GM15510 (cell line): ENCODE data around the gene TXNDC5.

Experiments used
- POLR2A ChIP-seq: IDR thresholded peaks from 3 replicates; pipeline ENCODE4 v1.6.1; 2011; ENCODE audit warnings: borderline replicate concordance; ENCODE audit not compliant: insufficient read length; ENCODE audit errors: extremely low read depth

The TXNDC5 gene

DNA sequence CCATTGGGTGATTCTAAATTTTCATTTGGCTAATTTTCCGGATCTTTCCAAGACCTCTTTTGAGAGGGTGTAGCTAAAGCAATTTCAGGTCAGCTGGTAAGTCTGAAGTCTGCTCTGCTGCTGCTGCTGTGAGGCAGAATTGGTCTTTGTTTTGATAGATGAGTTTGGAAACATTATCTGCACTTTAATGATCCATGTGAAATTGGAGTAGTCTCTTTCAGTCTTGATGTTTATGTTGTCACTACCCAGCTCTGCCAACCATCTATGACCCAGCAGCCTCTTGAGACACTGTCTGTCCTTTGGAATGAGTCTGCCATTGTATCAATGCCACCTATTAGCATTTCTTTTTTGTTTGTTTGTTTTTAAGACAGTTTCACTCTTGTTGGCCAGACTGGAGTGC is 44.1 kb downstream of the TXNDC5 start:
- TF ChIP-seq POLR2A: no peak

DNA sequence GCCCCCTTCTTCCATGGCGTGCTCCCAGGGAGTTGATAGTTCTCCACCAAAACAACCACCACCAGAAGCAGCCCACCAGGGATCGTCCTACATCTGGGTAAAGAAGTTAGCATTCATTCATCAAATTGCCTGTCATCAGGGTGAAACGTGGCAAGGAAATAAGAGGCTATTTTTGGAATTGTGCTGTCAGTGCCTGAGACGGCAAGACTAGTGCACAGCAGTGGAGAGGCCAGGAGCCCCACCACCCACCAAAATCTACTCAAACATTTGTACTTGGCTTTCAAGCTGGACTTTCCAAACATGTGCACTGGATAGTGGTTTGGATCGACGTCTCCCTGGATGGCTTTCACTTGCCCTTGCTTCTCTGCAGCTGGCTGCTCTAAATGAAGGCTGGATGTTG is 44.8 kb downstream of the TXNDC5 start:
- TF ChIP-seq POLR2A: no peak

DNA sequence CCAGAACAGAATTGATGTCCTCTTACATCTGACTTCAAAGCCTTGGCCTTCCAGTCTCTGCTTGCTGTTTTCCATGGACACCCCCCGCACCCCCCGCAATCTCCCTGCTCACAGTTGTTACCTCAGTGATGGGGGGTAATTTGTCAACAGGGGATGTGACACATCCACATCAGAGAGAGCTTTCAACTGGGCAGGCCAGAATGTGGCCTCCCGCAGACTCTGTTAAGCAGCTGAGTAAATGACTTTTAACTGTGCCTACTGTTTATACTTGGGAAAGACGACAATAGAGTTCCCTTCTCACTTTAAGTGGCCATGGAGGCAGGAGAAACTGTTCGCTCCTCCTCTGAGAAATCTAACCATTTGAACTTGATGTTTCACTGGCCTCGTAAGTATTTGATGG is 51.0 kb downstream of the TXNDC5 start:
- no peak for TF ChIP-seq POLR2A

DNA sequence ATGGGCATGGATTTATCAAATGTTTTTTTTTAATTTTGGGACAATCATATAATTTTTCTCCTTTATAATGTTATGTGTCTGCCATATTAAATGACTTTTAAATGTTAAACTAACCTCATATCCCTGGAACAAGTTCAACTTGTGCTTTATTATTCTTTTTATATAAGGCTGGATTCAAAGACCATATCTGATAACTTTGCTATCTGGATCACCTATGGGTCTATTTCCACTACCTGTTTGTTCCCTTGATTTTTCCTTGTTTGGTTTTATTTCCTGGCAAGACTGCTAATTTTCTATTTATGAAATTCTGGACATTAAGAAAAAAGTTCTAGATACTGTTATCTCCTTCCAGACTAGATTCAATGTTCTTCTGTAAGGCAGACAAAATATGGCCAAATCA is 58.8 kb downstream of the TXNDC5 start:
- TF ChIP-seq POLR2A: no peak

DNA sequence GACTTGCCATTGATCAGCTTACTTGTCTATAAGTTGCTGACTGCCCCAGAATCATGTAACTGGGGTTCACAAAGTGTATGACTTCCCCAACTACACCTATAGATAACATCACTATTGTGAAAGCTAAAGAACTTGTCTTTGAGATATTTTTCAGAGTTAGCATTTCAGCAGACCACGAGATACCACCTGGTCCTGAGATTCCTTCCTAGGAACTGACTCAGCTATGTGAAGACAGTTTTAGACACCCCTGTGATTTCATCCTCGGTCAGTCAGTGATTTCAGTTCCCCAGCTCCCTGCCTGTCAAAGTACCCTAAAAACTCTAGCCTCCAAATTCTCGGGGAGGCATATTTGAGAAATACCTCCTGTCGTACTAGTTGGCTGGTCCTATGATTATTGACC is 62.4 kb downstream of the TXNDC5 start:
- TF ChIP-seq POLR2A: no peak

DNA sequence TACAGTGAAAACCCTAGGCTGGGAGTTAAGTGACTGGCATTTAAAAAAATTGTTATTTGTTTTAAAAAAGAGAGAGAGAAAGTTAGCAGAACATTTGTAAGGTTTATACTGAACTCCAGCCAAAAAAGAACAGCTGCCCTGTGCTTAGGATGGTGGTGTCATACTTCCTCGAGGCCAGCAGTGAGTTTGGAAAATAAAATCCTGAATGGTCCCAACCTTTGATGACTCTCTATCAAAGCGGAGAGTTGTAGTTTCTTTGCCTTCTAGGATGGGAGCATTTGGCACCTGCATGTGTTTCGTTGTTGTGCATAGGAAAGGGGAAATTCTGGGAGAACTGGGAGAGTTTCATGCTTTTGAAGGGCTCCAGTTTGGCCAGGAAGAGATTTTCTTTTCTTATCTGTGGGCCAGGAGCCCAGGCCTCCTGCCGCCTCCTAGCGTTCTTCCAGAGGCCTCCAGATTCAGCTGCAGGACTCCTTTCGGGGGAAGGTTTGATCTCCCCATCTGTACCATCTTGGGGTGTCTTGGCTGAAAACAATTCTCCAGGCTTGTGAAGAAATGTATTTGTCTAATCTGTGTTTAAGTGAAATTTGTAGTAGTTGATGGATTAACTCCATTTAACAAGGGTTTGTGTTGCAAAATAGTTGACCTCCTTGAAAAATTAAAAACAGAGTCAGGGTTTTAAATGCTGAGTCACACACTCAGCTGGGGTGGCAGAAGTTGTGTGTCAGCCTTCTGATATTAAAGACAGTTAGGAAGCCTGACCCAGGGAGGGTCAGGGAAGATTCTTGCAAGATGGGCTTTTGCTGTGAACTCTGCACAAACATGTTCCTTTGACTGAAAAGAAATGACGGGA is 63.4 kb downstream of the TXNDC5 start:
- TF ChIP-seq POLR2A: no peak

DNA sequence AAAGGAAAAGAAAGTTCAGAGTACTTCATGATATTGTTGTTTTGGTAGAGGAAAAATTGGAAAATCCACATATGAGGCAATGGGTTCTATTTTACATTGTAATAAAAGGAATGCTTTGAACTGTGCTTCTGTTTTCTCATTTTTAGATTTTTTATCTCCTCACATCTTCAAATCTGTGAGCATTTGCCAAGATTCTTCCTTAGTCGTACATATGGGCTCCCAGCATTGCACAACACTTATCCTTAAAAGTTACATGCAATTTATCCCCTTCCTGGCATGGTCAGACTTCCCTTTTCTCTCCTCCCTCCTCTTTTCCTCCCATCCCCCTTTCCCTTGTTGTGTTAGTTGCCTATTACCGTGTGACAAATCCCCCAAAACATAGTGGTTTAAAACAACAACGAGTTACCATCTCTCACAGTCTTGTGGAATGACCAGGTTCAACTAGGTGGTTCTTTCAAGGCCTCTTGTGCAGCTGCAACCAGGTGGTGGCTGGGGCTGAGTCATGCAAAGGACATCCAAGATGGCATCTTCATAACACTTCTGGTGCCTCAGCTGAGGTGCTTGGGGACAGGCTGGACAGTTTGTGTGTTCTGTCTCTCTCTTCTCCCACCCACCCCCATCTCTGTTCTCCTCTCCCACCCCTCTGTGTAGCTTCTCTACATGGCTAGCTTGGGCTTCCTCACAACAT is 68.7 kb downstream of the TXNDC5 start:
- no peak for TF ChIP-seq POLR2A

DNA sequence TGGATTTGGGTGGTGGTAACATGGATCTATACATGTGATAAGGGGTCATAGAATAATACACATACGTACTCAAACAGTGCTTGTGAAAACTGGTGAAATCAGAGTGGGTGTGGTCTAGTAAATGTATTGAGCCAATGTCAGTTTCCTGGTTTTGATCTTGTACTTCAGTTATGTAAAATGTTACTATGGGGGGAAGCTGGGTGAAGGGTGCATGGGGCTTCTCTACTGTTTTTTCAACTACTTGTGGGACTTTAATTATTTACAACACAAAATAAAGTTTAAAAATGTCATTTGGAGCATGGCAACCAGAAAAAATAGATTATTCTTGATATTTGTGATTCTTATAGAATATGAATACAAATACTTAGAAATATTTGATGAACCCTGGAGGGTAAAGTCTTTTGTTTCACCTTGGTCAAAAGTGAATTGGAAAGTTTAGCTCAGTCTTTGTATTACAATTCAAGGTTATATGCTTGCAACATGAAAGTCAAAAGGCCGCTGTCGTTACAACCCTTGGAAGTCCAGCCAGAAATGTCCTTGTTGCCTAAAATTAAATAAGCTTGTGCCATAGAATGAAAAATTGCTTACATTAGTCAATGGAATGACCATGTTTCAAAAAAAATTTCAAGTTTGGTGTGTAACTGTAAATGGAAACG is 74.1 kb downstream of the TXNDC5 start:
- TF ChIP-seq POLR2A: no peak

DNA sequence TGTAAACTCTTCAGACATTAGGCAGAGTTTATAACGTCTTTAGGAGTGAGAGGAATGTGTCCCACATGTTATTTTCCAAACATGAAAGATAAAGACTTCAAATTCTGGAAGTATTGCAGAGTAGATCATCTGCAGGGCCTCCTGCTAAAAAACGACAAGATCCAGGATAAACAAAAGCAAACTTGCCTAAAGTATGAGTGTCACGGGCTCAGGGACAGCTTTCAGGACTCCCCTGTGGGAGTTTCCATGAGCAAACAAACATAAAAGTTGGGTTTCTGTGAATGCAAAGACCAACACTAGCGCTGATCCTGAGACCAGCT is 76.9 kb downstream of the TXNDC5 start:
- TF ChIP-seq POLR2A: no peak

DNA sequence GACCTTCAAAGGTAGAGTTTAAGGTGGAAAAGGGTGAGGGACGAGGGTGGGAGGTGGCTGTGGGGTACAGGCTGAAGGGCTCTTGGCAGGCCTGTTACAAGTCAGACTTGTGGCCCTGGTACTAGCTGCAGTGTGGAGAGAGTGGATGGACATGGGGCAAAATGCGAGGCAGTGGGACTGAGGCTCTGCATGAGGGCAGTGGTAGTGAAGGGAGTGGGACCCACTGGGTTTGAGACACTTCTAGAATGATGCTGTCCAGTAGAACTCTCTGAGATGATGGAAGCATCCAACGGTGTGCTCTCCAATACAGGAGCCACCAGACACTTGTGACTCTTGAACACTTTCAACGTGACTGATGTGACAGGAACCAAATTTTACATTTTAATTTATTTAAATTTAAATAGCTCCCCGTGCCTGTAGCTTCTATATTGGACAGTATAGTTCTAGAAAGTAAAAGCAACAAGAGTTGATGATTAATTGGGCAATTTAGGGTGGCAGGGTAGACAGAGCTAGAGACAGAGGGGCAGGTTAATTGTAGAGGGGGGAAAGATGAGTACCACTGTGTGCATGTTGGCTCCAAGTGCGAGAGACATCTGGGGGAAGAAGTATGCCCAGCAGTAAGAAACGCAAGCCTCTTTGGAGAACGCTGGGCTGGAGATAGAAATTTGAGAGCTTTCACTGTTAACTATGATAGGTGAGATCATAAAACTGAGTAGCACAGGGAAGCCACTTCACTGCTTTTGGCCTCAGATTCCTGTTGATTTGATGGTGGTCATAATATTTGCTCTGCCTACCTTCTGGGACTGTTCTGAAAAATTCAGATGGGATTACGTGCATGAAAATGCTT is 77.5 kb downstream of the TXNDC5 start:
- TF ChIP-seq POLR2A: no peak
